GM18505 (cell line): ENCODE results near the gene ABCC4.

Experiments
- ATAC-seq: cut with Tn5 transposase; IDR thresholded peaks from one replicate; pipeline ENCODE4 v1.9.1; 2021; ENCODE audit not compliant: unreplicated experiment
- POLR2A ChIP-seq: IDR thresholded peaks from 4 replicates; pipeline ENCODE4 v1.6.1; 2011; ENCODE audit warnings: borderline replicate concordance; ENCODE audit not compliant: insufficient read depth, insufficient read length; ENCODE audit errors: extremely low read depth

Gene ABCC4

DNA sequence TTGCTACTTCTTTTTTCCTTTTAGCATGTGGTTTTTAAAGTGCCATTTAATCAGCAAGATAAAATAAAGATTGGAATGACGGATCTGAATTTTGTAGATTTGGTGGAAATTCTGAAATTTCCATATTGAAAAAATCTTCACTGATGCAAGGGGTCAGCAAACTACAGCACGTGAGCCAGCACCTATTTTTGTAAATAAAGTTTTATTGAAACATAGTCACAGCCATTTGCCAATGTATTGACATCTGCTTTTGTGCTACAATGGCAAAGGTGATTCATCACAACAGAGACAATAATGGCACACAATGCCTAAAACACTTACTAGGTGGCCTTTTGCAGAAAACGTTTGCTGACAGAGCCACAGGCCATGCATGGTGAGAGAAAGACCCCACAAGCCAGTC lies 226.4 kb downstream of the ABCC4 start:
- no peak for ATAC-seq
- no peak for TF ChIP-seq POLR2A

DNA sequence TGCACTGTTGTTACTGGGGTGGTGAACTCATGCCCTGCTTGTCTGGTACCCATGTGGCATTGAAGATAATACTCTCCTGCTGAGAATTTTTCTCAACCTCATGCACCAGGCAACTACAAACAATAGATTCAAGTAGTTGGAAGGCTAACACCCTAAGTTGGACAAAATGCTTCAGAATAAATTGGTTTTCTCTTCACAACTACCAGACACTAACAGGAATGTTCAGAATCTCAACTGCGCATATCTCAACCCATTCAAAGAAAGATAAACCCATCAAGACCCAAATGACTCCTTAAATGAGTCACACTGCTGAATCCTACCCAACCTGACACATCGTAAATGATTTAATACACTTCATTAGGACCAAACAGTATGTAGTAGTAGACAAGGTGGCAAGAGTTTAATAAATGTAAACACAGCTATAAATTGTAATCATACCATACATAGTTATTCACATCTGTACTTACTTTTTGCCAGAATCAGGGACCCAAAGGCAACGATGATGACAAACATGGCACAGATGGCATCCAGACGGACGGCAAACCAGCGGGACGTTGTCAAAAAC lies 227.4 kb downstream of the ABCC4 start:
- no peak for ATAC-seq
- TF ChIP-seq POLR2A = no peak

DNA sequence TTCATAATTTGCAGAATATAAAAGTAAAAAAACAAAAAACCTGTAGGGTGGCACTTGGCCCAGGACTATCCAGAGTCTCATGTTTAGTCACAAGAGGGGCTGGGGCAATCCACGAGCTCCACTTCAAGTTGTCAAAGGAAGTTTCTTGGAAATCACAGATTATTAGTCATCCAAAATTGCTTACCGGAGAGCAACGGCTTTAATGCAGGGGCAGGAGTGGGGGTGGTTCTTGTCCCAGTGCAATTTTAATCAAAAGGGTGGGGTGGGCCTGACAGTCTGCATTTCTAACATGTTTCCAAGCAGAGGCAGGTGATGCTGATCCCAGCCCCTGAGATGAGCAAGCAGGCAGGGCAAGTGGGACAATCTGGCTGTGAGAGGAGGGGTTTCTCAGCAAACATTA lies 233.9 kb downstream of the ABCC4 start:
- no peak for ATAC-seq
- TF ChIP-seq POLR2A = no peak

DNA sequence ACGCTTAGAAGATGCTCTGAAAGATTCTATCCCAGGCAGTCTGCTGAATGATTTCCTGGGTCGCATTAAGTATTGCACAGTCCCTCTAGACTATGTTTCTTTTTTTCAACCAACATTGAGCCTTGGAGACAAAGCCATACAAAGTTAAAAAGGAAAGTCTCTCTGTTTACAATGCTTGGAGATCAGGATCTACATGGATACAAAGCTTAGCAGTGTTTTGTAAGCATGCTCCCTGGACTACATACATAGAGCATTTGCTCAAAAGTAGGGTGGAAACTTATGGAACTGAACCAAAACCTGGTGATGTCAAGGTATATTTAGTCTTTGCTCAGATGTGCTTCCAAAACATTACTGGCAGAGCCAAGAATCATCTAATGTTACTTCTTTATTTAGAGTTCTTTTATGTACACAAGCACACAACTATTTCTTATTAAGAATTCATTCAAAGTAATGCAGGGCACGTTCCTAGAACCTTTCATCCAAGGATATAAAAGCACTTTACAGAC lies 241.2 kb downstream of the ABCC4 start:
- ATAC-seq = no peak
- TF ChIP-seq POLR2A = no peak

DNA sequence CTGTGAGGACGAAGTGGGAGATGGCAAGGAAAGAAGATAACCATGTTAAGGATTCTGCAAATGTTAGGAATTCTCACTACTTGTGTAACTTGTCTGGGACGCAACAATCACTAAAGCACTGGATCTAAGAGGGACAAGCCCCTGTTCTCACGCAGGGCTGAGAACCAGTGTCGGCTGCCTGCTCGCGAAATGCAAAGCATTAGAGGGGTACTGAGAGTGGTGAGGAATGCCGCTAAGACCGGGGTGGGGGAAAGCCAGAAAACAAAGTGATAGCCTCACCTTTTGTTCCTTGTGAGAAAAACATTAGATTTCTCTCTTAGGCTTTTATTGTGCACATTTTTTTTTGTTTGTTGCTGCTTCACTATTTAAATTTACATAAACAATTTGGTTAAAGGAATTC lies 241.9 kb downstream of the ABCC4 start:
- TF ChIP-seq POLR2A = no peak

DNA sequence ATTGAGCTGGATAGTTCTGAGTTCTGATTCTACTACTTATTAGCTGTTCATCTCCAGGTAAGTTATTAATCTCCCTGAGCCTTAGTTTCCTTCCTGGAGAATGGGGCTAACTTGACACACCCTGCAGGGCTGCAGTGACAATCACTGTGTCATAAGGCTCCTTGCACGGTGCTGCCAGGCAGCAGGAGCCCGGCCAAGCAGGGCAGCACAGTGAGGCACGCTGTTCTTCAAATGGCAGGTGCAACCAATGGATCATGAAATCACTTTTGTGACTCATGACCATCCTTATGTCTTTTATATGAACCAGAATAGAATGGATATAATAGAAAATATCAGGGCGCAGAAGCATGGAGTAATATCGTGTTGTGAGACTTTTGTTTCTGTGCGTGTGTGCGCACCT lies 242.6 kb downstream of the ABCC4 start:
- no peak for TF ChIP-seq POLR2A
- ATAC-seq = no peak

More for the DNA sequence above, 241.9 kb downstream of the ABCC4 start:
- ATAC-seq = no peak

DNA sequence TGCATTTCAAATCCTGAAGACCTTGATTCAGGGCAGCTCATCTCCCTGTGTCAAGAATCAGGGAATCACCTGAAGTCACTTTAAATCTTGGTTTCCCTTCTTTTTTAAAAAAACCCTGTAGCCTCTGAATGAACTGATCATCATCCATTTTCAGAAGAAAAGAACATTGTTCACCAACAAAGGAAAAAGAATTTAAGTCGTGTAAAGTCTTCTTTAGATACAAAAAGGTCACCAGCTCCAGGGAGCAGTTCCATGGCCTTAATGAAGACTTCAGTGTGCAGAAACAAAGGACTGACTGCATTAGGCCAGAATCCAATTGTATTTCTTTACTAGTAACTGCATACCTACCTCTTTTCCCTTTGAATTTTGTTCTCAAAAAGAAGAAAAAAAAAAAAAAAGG lies 245.0 kb downstream of the ABCC4 start:
- no peak for TF ChIP-seq POLR2A
- ATAC-seq = no peak

DNA sequence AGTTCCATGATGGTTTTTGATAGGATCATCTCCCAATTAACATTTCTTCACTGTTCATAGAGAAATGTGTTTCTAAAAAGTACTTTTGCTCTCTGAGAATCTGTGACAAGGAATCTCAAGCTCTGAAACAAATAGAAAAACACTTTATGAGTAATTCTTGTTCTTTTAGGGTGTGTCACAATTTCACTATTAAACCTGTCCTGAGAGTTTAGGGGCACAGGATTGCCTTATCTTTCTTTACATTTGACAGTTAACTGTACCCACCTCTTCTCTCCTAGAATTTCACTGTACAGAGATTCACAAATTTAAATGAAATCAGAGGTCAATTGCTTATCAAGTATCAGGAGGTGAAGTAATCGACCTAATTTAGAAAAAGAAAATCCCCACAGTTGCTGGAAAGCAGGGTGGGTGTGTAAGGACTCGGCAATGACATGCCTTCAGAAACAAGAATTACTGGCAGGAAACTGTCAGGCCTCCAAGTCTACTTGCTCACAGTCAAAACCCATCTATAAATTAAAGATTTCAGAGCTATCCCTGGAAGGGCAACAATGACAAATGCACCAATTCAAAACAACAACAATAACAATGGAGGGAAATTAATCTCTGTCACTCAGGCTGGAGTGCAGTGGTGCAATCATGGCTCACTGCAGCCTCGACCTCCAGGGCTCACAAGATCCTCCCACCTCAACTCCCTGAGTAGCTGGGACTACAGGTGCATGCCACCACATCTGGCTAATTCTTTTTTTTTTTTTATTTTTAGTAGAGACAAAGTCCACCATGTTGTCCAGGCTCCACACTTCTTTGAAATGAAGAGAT lies 250.2 kb downstream of the ABCC4 start:
- peak; percentile 57 for ATAC-seq
- TF ChIP-seq POLR2A = no peak

DNA sequence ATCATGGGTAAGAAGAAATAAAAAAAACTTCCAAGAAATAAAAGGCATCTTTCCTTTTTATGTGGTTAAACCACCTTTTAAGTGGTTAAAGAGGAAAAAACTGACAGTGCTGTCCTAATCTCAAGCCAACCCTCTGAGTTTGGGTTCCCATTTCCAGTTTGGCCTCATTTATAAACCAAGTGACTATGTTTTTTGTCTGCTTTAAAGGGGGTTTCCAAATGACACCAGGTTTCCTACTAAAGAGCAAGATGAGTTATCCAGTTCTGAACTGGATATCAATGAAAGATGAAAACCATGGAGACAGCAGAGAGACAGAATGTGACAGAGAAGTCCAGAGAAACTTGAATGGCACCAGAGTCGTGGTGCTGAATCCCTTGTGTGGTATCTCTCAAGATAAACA lies 251.5 kb downstream of the ABCC4 start:
- no peak for TF ChIP-seq POLR2A
- ATAC-seq = no peak

DNA sequence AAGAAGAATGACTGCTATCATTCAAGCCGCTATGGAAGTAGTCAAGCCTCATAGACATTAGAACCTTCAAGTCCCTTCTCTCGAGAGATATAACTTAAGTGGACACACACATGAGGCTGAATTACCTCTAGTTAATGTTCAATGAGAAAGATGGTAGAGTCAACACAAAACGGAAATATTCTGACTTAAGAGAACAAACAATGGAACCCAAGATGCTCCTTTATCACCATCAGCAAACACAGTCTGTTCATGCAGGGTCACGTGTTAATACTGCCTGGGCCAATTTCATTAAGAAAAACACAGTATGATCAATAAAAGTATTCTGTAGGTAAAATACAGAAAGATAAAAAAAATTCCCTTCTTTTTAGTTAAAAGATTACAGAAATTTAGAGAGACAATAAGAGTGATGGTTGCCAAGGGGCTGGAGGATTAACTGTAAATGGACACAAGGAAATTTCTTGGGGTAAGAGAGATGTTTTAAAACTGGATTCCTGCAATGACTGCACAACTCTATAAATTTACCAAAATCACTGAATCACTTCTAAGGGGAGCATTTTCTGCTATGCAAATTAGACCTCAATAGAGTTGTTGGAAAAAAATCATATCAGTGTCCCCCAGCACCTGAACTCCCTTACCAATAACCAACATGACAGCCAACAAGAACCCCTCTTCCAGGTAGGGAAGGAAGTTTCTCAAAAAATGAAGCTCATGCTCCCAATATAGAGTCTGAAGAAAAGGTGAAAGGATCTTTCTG lies 256.6 kb downstream of the ABCC4 start:
- TF ChIP-seq POLR2A = no peak
- no peak for ATAC-seq

DNA sequence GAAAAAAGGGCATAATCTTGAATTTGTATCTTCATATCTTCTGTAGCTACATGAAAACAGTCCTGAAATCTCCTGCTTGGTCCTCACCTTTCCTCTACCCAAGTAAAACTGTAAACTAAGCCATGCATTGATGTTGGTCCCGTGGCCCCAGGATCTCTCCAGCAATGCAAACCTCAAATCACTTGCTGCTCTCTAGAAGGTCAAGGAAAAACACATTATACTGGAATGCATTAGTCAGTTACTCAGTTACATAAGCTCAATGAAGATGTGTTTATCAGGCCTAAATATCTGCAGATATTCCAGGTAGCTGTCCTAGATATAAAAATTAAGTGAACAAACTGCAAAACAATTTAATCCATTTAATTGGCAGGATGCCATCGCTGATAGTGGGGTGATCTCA lies 261.8 kb downstream of the ABCC4 start:
- ATAC-seq = no peak

DNA sequence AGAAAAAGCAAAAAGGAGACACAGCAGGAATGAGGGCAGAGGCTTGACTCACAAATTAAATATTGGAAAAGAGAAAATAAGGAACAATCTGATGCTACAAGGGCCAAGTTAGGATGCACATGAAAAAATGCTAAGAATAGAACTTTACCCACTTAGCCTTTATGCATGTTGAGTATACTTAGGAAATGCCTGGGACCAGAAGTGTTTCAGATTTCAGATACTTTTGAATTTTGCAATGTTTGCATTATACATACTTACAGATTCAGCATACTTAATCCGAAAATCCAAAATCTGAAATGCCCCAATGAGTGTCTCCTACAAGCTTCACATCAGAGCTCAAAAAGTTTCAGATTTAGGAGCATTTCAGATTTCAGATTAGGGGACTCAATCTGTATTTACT lies 262.3 kb downstream of the ABCC4 start:
- no peak for TF ChIP-seq POLR2A
- ATAC-seq = no peak

More for the DNA sequence above, 261.8 kb downstream of the ABCC4 start:
- TF ChIP-seq POLR2A = no peak

DNA sequence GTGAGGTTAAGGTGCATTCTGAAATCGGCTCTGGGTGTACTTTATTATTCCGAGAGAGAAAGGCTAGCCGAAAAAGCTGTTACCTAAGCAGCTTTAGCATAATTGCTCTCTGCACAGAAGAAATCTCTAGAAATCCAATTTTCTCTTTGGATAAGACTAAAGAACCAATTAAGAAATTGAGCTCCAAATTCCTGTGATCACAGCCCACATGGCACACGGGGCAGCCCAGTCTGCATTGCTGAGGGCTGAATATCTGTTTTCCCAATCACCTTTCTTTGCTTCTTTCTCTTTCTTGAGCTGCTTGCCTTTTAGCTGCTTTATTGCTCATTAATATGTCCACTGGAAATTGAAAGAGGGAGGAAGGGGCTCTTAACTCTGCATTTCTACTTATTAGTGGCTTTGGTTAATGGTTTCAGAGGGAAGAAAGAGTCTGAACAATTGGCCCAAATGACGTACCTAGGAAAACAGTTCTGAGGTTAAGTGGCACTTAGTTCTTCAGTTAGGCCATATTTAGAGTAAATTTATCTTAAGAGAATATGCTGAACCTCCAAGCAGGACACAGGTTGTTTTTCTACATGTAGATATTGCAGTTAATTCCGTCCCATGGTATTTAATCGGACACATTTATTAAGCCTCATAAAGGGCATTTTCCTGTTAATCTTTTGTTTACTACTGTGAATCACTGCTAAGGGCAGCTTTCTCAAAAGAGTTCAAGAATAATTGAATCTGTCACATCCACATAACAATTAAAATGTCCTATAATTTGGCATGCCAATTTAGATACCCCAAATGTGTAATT lies 265.7 kb downstream of the ABCC4 start:
- ATAC-seq = no peak

More for the DNA sequence above, 265.7 kb downstream of the ABCC4 start:
- no peak for TF ChIP-seq POLR2A
